Ascending aorta (tissue), 2 donors: ENCODE measurements around the gene AEBP2. TPM values are rescaled to one million over a fixed set of nuclear protein-coding genes. Genes with fewer than 3 reads are reported as not detected.
A peak's percentile ranks its signal among the peaks of the same experiment; 100 is the strongest.

Experiments used
- DNase-seq, 2 donors: peaks; one replicate each; pipeline ENCODE4 v3.0.0-alpha.2; 2019; ENCODE audit warnings: low spot score in 2 of 2
- H3K27ac ChIP-seq, 2 donors: fragments of 200-600 bp; sonication (generic); one replicate each; pipeline ENCODE4 v1.5.1; 2016 to 2017; ENCODE audit warnings: mild to moderate bottlenecking in 1 of 2
- H3K27me3 ChIP-seq: fragments of 200-600 bp; sonication (generic); one replicate; pipeline ENCODE4 v1.5.1; 2017
- H3K36me3 ChIP-seq, 2 donors: fragments of 200-600 bp; sonication (generic); one replicate each; pipeline ENCODE4 v1.5.1; 2016
- H3K4me1 ChIP-seq, 2 donors: fragments of 200-600 bp; sonication (generic); one replicate each; pipeline ENCODE4 v1.5.1; 2016 to 2017; ENCODE audit warnings: mild to moderate bottlenecking in 1 of 2
- H3K4me3 ChIP-seq, 2 donors: fragments of 200-600 bp; sonication (generic); one replicate each; pipeline ENCODE4 v1.5.1; 2016 to 2017; ENCODE audit warnings: mild to moderate bottlenecking in 1 of 2
- H3K9me3 ChIP-seq, 2 donors: fragments of 200-600 bp; sonication (generic); one replicate each; pipeline ENCODE4 v1.5.1; 2016
- CTCF ChIP-seq, 3 experiments: fragments of 200-600 bp in 2 of 3; fragments of 450-650 bp in 1 of 3; sonication (generic) in 2 of 3; IDR thresholded peaks; one replicate each; pipeline ENCODE4 v1.5.1; 2016 to 2019; ENCODE audit warnings: antibody characterized with exemption in 3 of 3, mild to moderate bottlenecking in 1 of 3, moderate library complexity in 1 of 3
- intact Hi-C: fragments of 100-400 bp; cut with DNase I; formaldehyde crosslinking; loops from one replicate; pipeline ENCODE4 v1.15.1; 2023
- total RNA-seq: library from RNA; depleted of rRNA; stranded (reverse); fragments of >200 nt; gene quantifications from one replicate; pipeline ENCODE4 v1.1.0, GENCODE V29; 2016

Gene AEBP2
- total RNA-seq, 1 donor from 2014 or later = 29.6 TPM

GRCh38 chr12:19498099-19498498 is 58.8 kb downstream of the AEBP2 start:
- DNase-seq = no peak
- intact Hi-C loops = no loop called here
- H3K27ac ChIP-seq = no peak overlapping the region
- no peak for TF ChIP-seq CTCF (IDR thresholded peaks at IDR 0.05)
- no peaks in the 10 kb centered on the region for H3K27me3 ChIP-seq
- H3K9me3 ChIP-seq = no peaks in the 10 kb centered on the region
- peaks cover 9 to 25% of the 10 kb centered on the region in 2 donors for H3K36me3 ChIP-seq
- peaks cover 0 to 1% of the 10 kb centered on the region in 2 donors for H3K4me1 ChIP-seq
- no peak overlapping the region for H3K4me3 ChIP-seq

- Histone ChIP-seq H3K9me3 (no peaks in the 10 kb centered on the region), H3K27ac (no peak overlapping the region), H3K36me3 (peaks cover 7 to 28% of the 10 kb centered on the region in 2 donors), H3K4me1 (no peaks in the 10 kb centered on the region), H3K4me3 (no peak overlapping the region), H3K27me3 (no peaks in the 10 kb centered on the region)
- intact Hi-C loops = no loop called here
- no peak for DNase-seq
- TF ChIP-seq CTCF (IDR thresholded peaks at IDR 0.05) = no peak
Observed at GRCh38 chr12:19499030-19499429, 59.7 kb downstream of the AEBP2 start.

- no peak for TF ChIP-seq CTCF (IDR thresholded peaks at IDR 0.05)
- intact Hi-C loops = loop anchor here (5.0 kb wide), 1 partner anchor 231 kb away; no protein-coding TSS in a partner anchor
- peaks cover 5 to 24% of the 10 kb centered on the region in 2 donors for H3K4me1 ChIP-seq
Observed at GRCh38 chr12:19506497-19506896, 67.2 kb downstream of the AEBP2 start.

GRCh38 chr12:19507823-19508222 is 68.5 kb downstream of the AEBP2 start:
- Histone ChIP-seq H3K36me3 (peaks cover 0 to 15% of the 10 kb centered on the region in 2 donors), H3K4me3 (no peak overlapping the region), H3K4me1 (peaks cover 5 to 24% of the 10 kb centered on the region in 2 donors), H3K27ac (peak overlapping the region in 1 of 2 donors; percentile 61), H3K9me3 (no peaks in the 10 kb centered on the region), H3K27me3 (no peaks in the 10 kb centered on the region)
- intact Hi-C loops = loop anchor here (2.0 to 5.0 kb wide), 2 partner anchors 135 to 229 kb away; no protein-coding TSS in a partner anchor
- TF ChIP-seq CTCF (IDR thresholded peaks at IDR 0.05) = peak in 2 of 3 experiments; percentile 17 to 48
- DNase-seq = no peak

More at GRCh38 chr12:19506497-19506896, 67.2 kb downstream of the AEBP2 start:
- no peak for DNase-seq
- H3K4me3 ChIP-seq = no peak overlapping the region
- H3K27me3 ChIP-seq = no peaks in the 10 kb centered on the region
- H3K27ac ChIP-seq = peak overlapping the region; percentile 27 to 44
- no peaks in the 10 kb centered on the region for H3K9me3 ChIP-seq
- H3K36me3 ChIP-seq = peaks cover 5 to 14% of the 10 kb centered on the region in 2 donors

- intact Hi-C loops = no loop called here
- Histone ChIP-seq H3K9me3 (no peaks in the 10 kb centered on the region), H3K27ac (peak overlapping the region in 1 of 2 donors; percentile 13), H3K4me3 (no peak overlapping the region), H3K27me3 (no peaks in the 10 kb centered on the region), H3K4me1 (peaks cover 5 to 26% of the 10 kb centered on the region in 2 donors), H3K36me3 (peaks cover 0 to 10% of the 10 kb centered on the region in 2 donors)
- no peak for DNase-seq
- no peak for TF ChIP-seq CTCF (IDR thresholded peaks at IDR 0.05)
Observed at GRCh38 chr12:19510461-19510860, 71.2 kb downstream of the AEBP2 start.

- Histone ChIP-seq H3K36me3 (peaks cover 0 to 10% of the 10 kb centered on the region in 2 donors), H3K27ac (no peak overlapping the region), H3K4me1 (peaks cover 0 to 18% of the 10 kb centered on the region in 2 donors), H3K9me3 (no peaks in the 10 kb centered on the region), H3K27me3 (no peaks in the 10 kb centered on the region), H3K4me3 (no peak overlapping the region)
- no peak for DNase-seq
- TF ChIP-seq CTCF (IDR thresholded peaks at IDR 0.05) = no peak
- intact Hi-C loops = no loop called here
Observed at GRCh38 chr12:19515179-19515578, 75.9 kb downstream of the AEBP2 start.
